Hematopoietic multipotent progenitor cell treated with erythropoietin and hydrocortisone succinate and interleukin-3 and kit ligand, for 15 days (in vitro differentiated cells): ENCODE data around the gene KCP.

Experiments
- DNase-seq: peaks from one replicate; pipeline ENCODE4 v3.0.0-alpha.2; 2015; ENCODE audit warnings: low spot score

Gene KCP

GRCh38 chr7:128887169-128888038, 23.1 kb downstream of the KCP start:
- DNase-seq, result no peak

- DNase-seq, result no peak
Observed at GRCh38 chr7:128886391-128887168, 23.9 kb downstream of the KCP start.

- DNase-seq, result no peak
Observed at GRCh38 chr7:128885370-128886187, 24.9 kb downstream of the KCP start.

- DNase-seq, result no peak
Observed at GRCh38 chr7:128884561-128885369, 25.7 kb downstream of the KCP start.

- DNase-seq, result peak; percentile 77
Observed at GRCh38 chr7:128883622-128884448, 26.7 kb downstream of the KCP start.

- no peak for DNase-seq
Observed at GRCh38 chr7:128882134-128882533, 28.4 kb downstream of the KCP start.

- DNase-seq, result no peak
Observed at GRCh38 chr7:128881458-128882125, 28.9 kb downstream of the KCP start.

GRCh38 chr7:128880791-128881457, 29.6 kb downstream of the KCP start:
- DNase-seq, result no peak

GRCh38 chr7:128879939-128880746, 30.4 kb downstream of the KCP start:
- no peak for DNase-seq

- DNase-seq, result no peak
Observed at GRCh38 chr7:128879461-128879938, 31.0 kb downstream of the KCP start.

- DNase-seq, result no peak
Observed at GRCh38 chr7:128878226-128879105, 32.0 kb downstream of the KCP start.

GRCh38 chr7:128877756-128878120, 32.8 kb downstream of the KCP start:
- no peak for DNase-seq

GRCh38 chr7:128876978-128877755, 33.3 kb downstream of the KCP start:
- DNase-seq, result no peak

- DNase-seq, result no peak
Observed at GRCh38 chr7:128876586-128876977, 33.9 kb downstream of the KCP start.

GRCh38 chr7:128876127-128876526, 34.4 kb downstream of the KCP start:
- no peak for DNase-seq

GRCh38 chr7:128875523-128875948, 35.0 kb downstream of the KCP start:
- DNase-seq, result no peak
